ENCODE measurements around the gene STON2. TPM values are rescaled to one million over a fixed set of nuclear protein-coding genes. Genes with fewer than 3 reads are reported as not detected.

The STON2 gene
- total and polyA plus RNA-seq, 2 of the 8 experiments (the other 6 are each of a cell fraction or from before 2014, with no cell fraction given), result 8.9 to 50.0 TPM

- TF ChIP-seq TAF1 (IDR thresholded peaks at IDR 0.05; ENCODE audit: low read depth, low read length), result no peak
Measured at GRCh38 chr14:81268016-81268416, 132.1 kb downstream of the STON2 start (continued).

Measured in H1 (cell line).